ENCODE measurements around the gene CCL4.
A peak's percentile ranks its signal among the peaks of the same experiment; 100 is the strongest.
"Not testable (repeated sequence)": the region's sequence is repeated elsewhere in the genome, so short reads cannot be mapped to it uniquely, and the experiment has no call there.

Gene CCL4

GRCh38 chr17:36118477-36119353, 15.1 kb downstream of the CCL4 start:
- DNase-seq = peak; percentile 8

DNA sequence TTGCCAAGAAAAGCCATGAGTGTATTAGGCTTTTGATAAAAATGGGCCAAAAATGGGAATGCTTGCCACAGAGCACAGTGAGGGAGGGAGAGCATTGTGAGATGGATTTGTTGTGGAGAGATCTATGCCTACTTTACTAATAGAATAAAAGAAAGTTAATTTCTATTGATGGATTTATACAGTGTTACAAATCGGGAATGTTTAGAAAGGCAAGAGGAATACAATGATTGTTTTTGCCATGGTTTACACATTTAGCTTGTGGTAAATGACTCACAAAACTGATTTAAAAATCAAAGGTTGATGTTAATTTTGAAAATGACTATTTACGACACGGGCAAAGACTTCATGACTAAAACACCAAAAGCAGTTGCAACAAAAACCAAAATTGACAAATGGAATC, 16.6 kb downstream of the CCL4 start:
- DNase-seq = no peak

GRCh38 chr17:36121099-36121498, 17.5 kb downstream of the CCL4 start:
- DNase-seq = not testable (repeated sequence)

- no peak for DNase-seq
These were observed 19.8 kb downstream of the CCL4 start for GRCh38 chr17:36123431-36123830.

GRCh38 chr17:36124879-36125824, 21.5 kb downstream of the CCL4 start:
- peak; percentile 65 for DNase-seq

DNA sequence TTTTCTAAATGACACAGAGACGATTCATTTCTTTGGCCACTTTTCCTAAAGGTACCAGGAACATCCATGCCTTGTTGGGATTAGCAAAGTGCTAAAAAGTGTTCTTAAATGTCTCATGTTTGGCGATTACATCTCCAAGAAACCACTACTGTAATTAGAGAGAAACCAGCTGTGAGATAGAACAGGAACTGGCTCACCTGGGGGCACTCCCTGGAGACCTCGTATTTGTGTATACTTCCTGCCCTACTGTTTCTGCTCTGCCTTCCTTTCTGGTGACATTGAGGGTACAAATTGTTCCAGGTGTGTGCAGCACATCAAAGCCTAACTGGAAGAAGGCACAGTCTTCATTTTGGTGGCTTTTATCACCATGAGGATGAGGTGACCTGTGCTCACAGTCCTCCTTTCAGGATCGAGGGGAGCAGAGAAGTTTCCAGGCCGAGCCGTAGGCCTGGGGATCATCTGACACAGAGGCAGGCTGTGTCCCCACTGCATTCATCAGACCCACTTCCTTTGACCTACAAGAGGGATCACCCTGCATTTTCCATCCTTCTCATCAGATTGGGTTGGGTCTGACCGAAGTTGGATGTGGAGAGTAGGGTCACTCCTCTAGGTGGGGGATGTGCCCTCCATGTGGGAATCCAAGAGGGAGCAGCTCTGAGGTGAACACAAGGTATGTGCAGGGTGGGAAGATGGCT, 23.7 kb downstream of the CCL4 start:
- DNase-seq = no peak

GRCh38 chr17:36127911-36128310, 24.3 kb downstream of the CCL4 start:
- no peak for DNase-seq

GRCh38 chr17:36128411-36128978, 24.9 kb downstream of the CCL4 start:
- no peak for DNase-seq

DNA sequence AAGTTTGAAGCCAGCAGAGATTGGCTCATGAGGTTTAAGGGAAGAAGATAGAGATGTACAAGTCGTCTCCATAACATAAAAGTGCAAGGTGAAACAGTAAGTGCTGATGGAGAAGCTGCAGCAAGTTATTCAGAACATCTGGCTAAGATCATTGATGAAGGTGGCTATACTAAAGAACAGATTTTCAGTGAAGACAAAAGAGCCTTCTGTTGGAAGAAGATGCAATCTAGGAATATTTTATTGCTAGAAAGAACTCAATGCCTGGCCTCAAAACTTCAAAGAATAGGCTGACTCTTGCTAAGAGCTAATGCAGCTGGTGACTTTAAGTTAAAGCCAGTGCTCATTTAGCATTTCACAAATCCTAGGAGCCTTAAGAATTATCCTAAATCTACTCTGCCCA, 26.0 kb downstream of the CCL4 start:
- DNase-seq = no peak

DNA sequence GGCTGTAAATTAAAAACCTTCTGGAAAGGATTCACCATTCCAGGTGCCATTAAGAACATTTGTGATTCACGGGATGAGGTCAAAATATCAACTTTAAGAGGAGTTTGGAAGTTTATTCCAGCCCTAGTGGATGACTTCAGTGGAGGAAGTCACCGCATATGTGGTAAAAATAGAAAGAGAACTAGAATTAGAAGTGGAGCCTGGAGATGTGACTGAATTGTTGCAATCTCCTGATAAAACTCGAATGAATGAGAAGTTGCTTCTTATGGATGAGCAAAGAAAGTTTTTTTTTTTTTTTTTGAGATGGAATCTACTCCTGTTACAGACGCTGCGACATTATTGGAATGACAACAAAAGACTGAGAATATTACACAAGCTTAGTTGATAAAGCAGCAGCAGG, 26.7 kb downstream of the CCL4 start:
- no peak for DNase-seq

DNA sequence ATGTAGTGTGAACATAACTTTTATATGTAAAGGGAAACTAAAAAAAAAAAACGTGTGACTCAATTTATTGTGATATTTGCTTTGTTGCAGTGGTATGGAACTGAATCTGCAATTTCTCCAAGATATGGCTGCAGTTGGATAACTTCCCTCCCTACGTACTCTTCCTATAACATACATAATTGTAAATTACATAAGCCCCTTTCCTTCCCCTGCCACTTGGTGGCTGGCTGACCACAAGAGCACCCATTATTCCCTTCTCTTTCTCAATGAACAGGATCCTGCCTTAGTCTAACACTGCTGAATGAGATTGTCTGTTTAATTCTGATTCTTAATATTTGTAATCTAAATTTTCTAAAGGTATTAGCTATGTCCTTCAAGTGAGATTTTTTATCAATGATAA, 27.8 kb downstream of the CCL4 start:
- peak; percentile 20 for DNase-seq

GRCh38 chr17:36131931-36132330, 28.3 kb downstream of the CCL4 start:
- DNase-seq = no peak

- DNase-seq = no peak
These were observed 28.8 kb downstream of the CCL4 start for GRCh38 chr17:36132421-36132831.

DNA sequence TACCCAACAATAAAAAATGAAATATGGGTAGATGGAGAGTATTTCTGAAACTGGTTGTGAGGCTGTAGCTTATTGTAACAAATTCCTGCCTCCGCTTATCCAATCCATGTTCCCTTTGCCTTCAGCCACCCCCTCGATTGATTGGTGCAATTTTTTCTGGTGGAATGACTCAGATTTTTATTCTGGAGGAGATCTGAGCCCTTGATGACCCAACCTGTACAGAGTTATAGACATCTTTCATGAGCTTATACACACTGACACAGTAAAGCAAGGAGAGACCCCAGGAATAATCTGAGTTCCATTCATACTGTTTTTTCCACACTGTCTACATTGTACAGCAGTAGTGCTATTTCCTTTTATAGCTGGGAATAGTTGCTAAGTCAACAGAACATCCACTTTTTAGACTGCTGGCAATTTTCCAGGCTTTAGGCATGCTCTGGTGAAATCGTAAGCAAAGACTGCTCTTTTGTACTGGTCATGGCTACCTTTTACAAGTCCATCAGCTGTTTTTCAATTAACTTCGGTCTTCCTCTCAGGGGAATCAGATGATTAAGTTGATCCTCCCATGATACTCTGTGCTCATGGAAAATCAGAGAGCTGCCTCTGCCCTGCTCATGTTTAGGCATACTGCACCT, 30.1 kb downstream of the CCL4 start:
- peak; percentile 78 for DNase-seq

DNA sequence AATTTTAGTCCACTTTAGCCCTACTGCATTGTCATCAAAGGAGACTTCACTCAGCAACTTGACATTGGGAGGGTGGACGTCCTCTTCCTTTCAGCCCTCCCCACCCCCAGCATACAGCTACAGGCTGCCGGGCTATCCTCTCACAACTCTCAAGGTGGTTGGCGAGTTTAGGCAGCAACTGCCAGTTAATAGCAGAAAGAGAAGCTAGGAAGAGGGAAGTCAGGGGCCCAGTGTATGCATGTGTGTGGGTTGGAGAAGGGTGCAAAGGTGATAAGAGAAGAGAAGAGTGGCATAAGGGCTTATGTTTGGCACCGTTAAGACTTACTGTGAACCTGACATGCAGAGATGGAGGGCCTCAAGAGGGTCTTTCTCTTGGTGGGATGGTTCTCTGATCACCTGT, 31.8 kb downstream of the CCL4 start:
- DNase-seq = no peak

- DNase-seq = peak; percentile 40
These were observed 32.4 kb downstream of the CCL4 start for GRCh38 chr17:36136036-36136435.

DNA sequence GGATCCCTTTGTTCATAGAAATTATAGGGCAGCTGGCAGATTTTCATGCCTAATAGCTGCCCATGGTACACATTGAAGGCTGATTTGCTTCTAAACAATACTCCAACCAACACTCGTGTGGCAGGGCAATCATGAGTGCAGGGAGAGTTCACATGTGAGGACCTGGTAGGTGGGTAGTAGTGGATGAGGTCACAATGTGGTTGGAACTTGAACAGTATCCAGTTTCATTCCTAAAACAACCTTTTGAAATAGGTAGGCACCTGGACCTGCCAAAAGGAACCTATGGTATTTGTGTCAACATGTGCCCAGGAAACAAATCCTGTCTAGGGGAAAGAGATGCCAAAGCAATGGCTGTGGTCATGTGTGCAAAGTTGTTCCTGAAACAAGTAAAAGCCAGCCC, 32.8 kb downstream of the CCL4 start:
- peak; percentile 73 for DNase-seq

GRCh38 chr17:36142235-36142634, 38.6 kb downstream of the CCL4 start:
- DNase-seq = no peak

GRCh38 chr17:36142806-36143205, 39.2 kb downstream of the CCL4 start:
- no peak for DNase-seq

DNA sequence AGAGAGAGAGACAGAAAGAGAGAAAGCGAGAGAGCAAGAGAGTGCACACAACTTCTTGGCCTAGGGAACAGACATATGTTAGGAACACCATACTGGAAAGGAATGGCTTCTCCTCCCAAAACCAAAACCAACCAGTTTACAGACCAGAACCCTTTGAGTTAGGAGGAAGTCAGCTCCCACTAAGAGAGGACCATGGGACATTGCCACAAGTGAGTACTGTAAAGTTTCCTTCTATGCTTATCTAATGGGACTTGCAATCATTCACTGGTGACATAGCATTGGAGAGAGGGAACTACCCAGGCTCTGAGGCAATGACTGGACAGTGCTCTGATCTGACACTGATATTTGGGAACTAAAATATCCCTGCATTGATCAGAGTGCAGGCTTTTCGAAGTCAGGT, 40.4 kb downstream of the CCL4 start:
- DNase-seq = no peak

GRCh38 chr17:36144981-36145729, 41.5 kb downstream of the CCL4 start:
- DNase-seq = no peak

GRCh38 chr17:36147601-36148000, 44.0 kb downstream of the CCL4 start:
- no peak for DNase-seq
